Ishikawa (cell line): Measurements from ENCODE around the gene RPL19.
A peak's percentile ranks its signal among the peaks of the same experiment; 100 is the strongest.

ENCODE experiments used
- CEBPB ChIP-seq: IDR thresholded peaks from 2 replicates; pipeline ENCODE4 v1.6.1; 2012
- CREB1 ChIP-seq: IDR thresholded peaks from 2 replicates; pipeline ENCODE4 v1.6.1; 2012; ENCODE audit warnings: low read depth
- EGR1 ChIP-seq: IDR thresholded peaks from 2 replicates; pipeline ENCODE4 v1.6.1; 2012
- EP300 ChIP-seq: IDR thresholded peaks from 2 replicates; pipeline ENCODE4 v1.6.1; 2012; ENCODE audit warnings: borderline replicate concordance
- FOXM1 ChIP-seq: IDR thresholded peaks from 2 replicates; pipeline ENCODE4 v1.6.1; 2012; ENCODE audit warnings: low read depth, borderline replicate concordance
- MAX ChIP-seq: IDR thresholded peaks from 2 replicates; pipeline ENCODE4 v1.6.1; 2012
- NFIC ChIP-seq: IDR thresholded peaks from 2 replicates; pipeline ENCODE4 v1.6.1; 2012
- RAD21 ChIP-seq: IDR thresholded peaks from 2 replicates; pipeline ENCODE4 v1.6.1; 2012; ENCODE audit warnings: low read depth
- REST ChIP-seq: IDR thresholded peaks from 2 replicates; pipeline ENCODE4 v1.6.1; 2012; ENCODE audit warnings: low read depth, mild to moderate bottlenecking
- TAF1 ChIP-seq: IDR thresholded peaks from 2 replicates; pipeline ENCODE4 v1.6.1; 2012; ENCODE audit warnings: low read depth, mild to moderate bottlenecking
- TCF12 ChIP-seq: IDR thresholded peaks from 2 replicates; pipeline ENCODE4 v1.6.1; 2012; ENCODE audit warnings: low read depth
- USF1 ChIP-seq: IDR thresholded peaks from 2 replicates; pipeline ENCODE4 v1.6.1; 2012
- YY1 ChIP-seq: IDR thresholded peaks from 2 replicates; pipeline ENCODE4 v1.6.1; 2012; ENCODE audit warnings: low read depth
- ZBTB7A ChIP-seq: IDR thresholded peaks from 2 replicates; pipeline ENCODE4 v1.6.1; 2012; ENCODE audit warnings: low read depth

- TF ChIP-seq ZBTB7A (0 out of 2 replicates have a peak, but pooled peaks have one; percentile 25), CEBPB (no peak), EGR1 (no peak), REST (no peak), RAD21 (no peak), EP300 (peak; percentile 43; the same call in 1 of the 2 replicates), MAX (no peak), FOXM1 (no peak), TCF12 (no peak), USF1 (no peak), TAF1 (no peak), NFIC (peak; percentile 80; the same call in 1 of the 2 replicates), YY1 (no peak), CREB1 (no peak)
These were observed 4.4 kb upstream of the RPL19 start for GRCh38 chr17:39195568-39196160.
